Panc1 (cell line): ENCODE measurements around the gene AKAP7.

Experiments
- POLR2AphosphoS5 ChIP-seq: IDR thresholded peaks from 2 replicates; pipeline ENCODE4 v1.6.1; 2012; ENCODE audit warnings: mild to moderate bottlenecking, low read depth, low read length, moderate library complexity
- SIN3A ChIP-seq: IDR thresholded peaks from 2 replicates; pipeline ENCODE4 v1.6.1; 2012; ENCODE audit warnings: low read depth, mild to moderate bottlenecking, low read length, moderate library complexity, borderline replicate concordance; ENCODE audit not compliant: insufficient read depth
- TF ChIP-seq, protein P1 (sequence below): fragments of 450-650 bp; IDR thresholded peaks from 2 replicates; pipeline ENCODE4 v1.5.1; 2017; ENCODE audit warnings: mild to moderate bottlenecking
- TF ChIP-seq, protein P2 (sequence below), 2 experiments: IDR thresholded peaks; 2 replicates each; pipeline ENCODE4 v1.6.1; 2011 to 2012; ENCODE audit warnings: low read depth in 2 of 2, control low read depth in 1 of 2, low read length in 1 of 2, mild to moderate bottlenecking in 1 of 2, moderate library complexity in 1 of 2; ENCODE audit not compliant: insufficient read depth in 1 of 2

DNA sequence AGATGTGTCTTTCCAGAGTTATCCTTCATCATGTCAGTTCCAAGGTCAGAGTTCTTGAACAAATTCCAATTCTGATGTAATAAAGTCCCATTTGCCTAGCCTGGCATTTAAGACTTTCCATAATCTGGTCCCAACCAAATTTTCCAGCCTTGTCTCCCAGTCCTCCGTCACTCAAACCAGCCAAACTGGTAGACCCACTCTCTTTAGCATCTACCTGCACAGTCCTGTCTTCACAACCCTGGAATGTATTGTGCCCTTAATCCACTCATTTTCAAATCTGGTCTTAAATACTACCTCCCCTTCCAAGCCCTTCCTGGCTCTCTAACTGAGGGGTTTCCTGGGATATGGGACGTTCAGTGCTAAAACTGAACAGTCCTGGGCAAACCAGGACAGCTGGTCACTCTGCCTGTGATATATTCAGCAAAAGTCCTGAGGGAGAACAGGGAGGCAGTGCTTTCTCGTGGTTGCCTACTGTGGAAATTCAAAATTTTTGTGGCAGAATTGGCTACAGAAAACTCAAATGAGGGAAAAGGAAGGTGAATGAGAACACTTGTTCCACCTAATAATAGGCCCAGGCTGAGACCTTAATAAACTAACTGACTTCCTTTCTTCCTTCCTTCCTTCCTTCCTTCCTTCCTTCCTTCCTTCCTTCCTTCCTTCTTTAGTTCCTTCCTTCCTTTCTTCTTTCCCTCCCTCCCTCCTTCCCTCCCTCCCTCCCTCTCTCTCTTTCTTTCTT lies 10.8 kb upstream of the AKAP7 start:
- TF ChIP-seq, protein P1, sequence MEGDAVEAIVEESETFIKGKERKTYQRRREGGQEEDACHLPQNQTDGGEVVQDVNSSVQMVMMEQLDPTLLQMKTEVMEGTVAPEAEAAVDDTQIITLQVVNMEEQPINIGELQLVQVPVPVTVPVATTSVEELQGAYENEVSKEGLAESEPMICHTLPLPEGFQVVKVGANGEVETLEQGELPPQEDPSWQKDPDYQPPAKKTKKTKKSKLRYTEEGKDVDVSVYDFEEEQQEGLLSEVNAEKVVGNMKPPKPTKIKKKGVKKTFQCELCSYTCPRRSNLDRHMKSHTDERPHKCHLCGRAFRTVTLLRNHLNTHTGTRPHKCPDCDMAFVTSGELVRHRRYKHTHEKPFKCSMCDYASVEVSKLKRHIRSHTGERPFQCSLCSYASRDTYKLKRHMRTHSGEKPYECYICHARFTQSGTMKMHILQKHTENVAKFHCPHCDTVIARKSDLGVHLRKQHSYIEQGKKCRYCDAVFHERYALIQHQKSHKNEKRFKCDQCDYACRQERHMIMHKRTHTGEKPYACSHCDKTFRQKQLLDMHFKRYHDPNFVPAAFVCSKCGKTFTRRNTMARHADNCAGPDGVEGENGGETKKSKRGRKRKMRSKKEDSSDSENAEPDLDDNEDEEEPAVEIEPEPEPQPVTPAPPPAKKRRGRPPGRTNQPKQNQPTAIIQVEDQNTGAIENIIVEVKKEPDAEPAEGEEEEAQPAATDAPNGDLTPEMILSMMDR = no peak
- no peak for TF ChIP-seq POLR2AphosphoS5
- TF ChIP-seq, protein P2, sequence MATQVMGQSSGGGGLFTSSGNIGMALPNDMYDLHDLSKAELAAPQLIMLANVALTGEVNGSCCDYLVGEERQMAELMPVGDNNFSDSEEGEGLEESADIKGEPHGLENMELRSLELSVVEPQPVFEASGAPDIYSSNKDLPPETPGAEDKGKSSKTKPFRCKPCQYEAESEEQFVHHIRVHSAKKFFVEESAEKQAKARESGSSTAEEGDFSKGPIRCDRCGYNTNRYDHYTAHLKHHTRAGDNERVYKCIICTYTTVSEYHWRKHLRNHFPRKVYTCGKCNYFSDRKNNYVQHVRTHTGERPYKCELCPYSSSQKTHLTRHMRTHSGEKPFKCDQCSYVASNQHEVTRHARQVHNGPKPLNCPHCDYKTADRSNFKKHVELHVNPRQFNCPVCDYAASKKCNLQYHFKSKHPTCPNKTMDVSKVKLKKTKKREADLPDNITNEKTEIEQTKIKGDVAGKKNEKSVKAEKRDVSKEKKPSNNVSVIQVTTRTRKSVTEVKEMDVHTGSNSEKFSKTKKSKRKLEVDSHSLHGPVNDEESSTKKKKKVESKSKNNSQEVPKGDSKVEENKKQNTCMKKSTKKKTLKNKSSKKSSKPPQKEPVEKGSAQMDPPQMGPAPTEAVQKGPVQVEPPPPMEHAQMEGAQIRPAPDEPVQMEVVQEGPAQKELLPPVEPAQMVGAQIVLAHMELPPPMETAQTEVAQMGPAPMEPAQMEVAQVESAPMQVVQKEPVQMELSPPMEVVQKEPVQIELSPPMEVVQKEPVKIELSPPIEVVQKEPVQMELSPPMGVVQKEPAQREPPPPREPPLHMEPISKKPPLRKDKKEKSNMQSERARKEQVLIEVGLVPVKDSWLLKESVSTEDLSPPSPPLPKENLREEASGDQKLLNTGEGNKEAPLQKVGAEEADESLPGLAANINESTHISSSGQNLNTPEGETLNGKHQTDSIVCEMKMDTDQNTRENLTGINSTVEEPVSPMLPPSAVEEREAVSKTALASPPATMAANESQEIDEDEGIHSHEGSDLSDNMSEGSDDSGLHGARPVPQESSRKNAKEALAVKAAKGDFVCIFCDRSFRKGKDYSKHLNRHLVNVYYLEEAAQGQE (IDR thresholded peaks at IDR 0.05; ENCODE audit: insufficient read depth in 1 of 2, low read depth in 2 of 2, low read length in 1 of 2) = no peak
- no peak for TF ChIP-seq SIN3A
